Endothelial cell of umbilical vein (primary cell): ENCODE results near the gene PLEKHG4B. TPM values are rescaled to one million over a fixed set of nuclear protein-coding genes. Genes with fewer than 3 reads are reported as not detected.
A peak's percentile ranks its signal among the peaks of the same experiment; 100 is the strongest.

Experiments used
- BruUV-seq: library from RNA; stranded (reverse); fragments of 400-500 nt; replicated peaks from 2 replicates; lab custom pipeline; 2021; lab: Mats Ljungman, UMichigan
- CTCF ChIA-PET: fragments of 300-600, 350-600 bp; sonication (Branson Sonifier 250); formaldehyde crosslinking; loops from one replicate; lab custom pipeline; 2021; ENCODE audit warnings: antibody characterized with exemption, inconsistent platforms; lab: Charles Lee
- POLR2A ChIA-PET: fragments of 300-600, 350-600 bp; sonication (Branson Sonifier 250); formaldehyde crosslinking; loops from one replicate; lab custom pipeline; 2021; ENCODE audit warnings: antibody characterized with exemption, inconsistent platforms; lab: Charles Lee
- DNase-seq: peaks from one replicate; pipeline ENCODE4 v3.0.0-alpha.2; 2011; ENCODE audit warnings: low read depth, low spot score
- FAIRE-seq: peaks from 2 replicates; lab custom pipeline; 2011; peaks lifted over from hg19 to GRCh38; lab: Jason Lieb, UNC
- H2AFZ ChIP-seq: 2 replicates; pipeline ENCODE4 v1.6.0; 2012; ENCODE audit warnings: low read depth, low read length, control low read depth, inconsistent platforms
- H3K27ac ChIP-seq: 2 replicates; pipeline ENCODE4 v1.5.1; 2011; ENCODE audit warnings: low read depth, mild to moderate bottlenecking, control low read depth, low read length, moderate library complexity; ENCODE audit not compliant: insufficient read depth
- H3K27me3 ChIP-seq, 2 experiments: 2 replicates each; pipeline versions ENCODE4 v1.6.0 to v1.6.1; 2011; ENCODE audit warnings: low read length in 2 of 2, mixed read lengths in 1 of 2; ENCODE audit not compliant: control insufficient read depth in 2 of 2, insufficient read depth in 2 of 2
- H3K36me3 ChIP-seq, 2 experiments: 2 replicates in 1 of 2; 3 replicates in 1 of 2; pipeline ENCODE4 v1.5.1; 2011; ENCODE audit warnings: low read length in 2 of 2, mild to moderate bottlenecking in 1 of 2, moderate library complexity in 1 of 2; ENCODE audit not compliant: control insufficient read depth in 2 of 2, insufficient read depth in 2 of 2; ENCODE audit errors: extremely low read depth in 1 of 2
- H3K4me1 ChIP-seq: 3 replicates; pipeline ENCODE4 v1.5.1; 2011; ENCODE audit warnings: mild to moderate bottlenecking, low read length; ENCODE audit not compliant: control insufficient read depth, insufficient read depth; ENCODE audit errors: extremely low read depth
- H3K4me2 ChIP-seq: 2 replicates; pipeline ENCODE4 v1.6.1; 2011; ENCODE audit warnings: low read length, control low read depth, mixed read lengths; ENCODE audit not compliant: insufficient read depth
- H3K4me3 ChIP-seq, 3 experiments: fragments of 200-600 bp in 1 of 3; sonication (generic), shearing (Covaris generic) in 1 of 3; replicated peaks in 1 of 3; 2 replicates each; pipeline ENCODE4 v1.5.1; 2011 to 2016; ENCODE audit warnings: control low read depth in 3 of 3, low read length in 3 of 3, mild to moderate bottlenecking in 2 of 3, inconsistent platforms in 1 of 3, low read depth in 1 of 3, moderate library complexity in 1 of 3; ENCODE audit not compliant: insufficient read depth in 1 of 3
- H3K79me2 ChIP-seq: 2 replicates; pipeline ENCODE4 v1.6.0; 2012; ENCODE audit warnings: low read length, inconsistent platforms; ENCODE audit not compliant: control insufficient read depth, insufficient read depth
- H3K9ac ChIP-seq: replicated peaks from 2 replicates; pipeline ENCODE3; 2011; ENCODE audit warnings: low read length, control low read depth; ENCODE audit not compliant: insufficient read depth; ENCODE audit errors: extremely low read depth
- H3K9me1 ChIP-seq: replicated peaks from 3 replicates; pipeline ENCODE4 v1.6.0; 2011; ENCODE audit warnings: mild to moderate bottlenecking, low read length; ENCODE audit not compliant: control insufficient read depth, insufficient read depth; ENCODE audit errors: extremely low read depth
- H3K9me3 ChIP-seq: replicated peaks from 2 replicates; pipeline ENCODE4 v1.5.1; 2012; ENCODE audit warnings: low read length, inconsistent platforms; ENCODE audit not compliant: control insufficient read depth, insufficient read depth
- H4K20me1 ChIP-seq: replicated peaks from 2 replicates; pipeline ENCODE3; 2011; ENCODE audit warnings: mild to moderate bottlenecking, low read length; ENCODE audit not compliant: control insufficient read depth, insufficient read depth; ENCODE audit errors: extremely low read depth
- EZH2 ChIP-seq: IDR thresholded peaks from 2 replicates; pipeline ENCODE4 v1.6.1; 2012; ENCODE audit warnings: borderline replicate concordance, low read depth, mild to moderate bottlenecking, moderate library complexity, low read length, inconsistent platforms; ENCODE audit not compliant: severe bottlenecking
- FOS ChIP-seq: IDR thresholded peaks from 2 replicates; pipeline ENCODE4 v1.6.1; 2011; ENCODE audit warnings: mild to moderate bottlenecking, low read length, moderate library complexity, borderline replicate concordance; ENCODE audit not compliant: insufficient read depth
- GATA2 ChIP-seq: IDR thresholded peaks from 2 replicates; pipeline ENCODE4 v1.7.0; 2011; ENCODE audit warnings: low read depth, mild to moderate bottlenecking, moderate library complexity, mixed read lengths, low read length; ENCODE audit not compliant: insufficient read length, insufficient read depth
- JUN ChIP-seq: IDR thresholded peaks from 2 replicates; pipeline ENCODE4 v1.6.1; 2011; ENCODE audit warnings: borderline replicate concordance, low read depth; ENCODE audit not compliant: insufficient read length, insufficient read depth
- MYC ChIP-seq: IDR thresholded peaks from one replicate; pipeline ENCODE4 v1.6.1; 2011; ENCODE audit warnings: mild to moderate bottlenecking, low read depth, low read length
- POLR2A ChIP-seq: IDR thresholded peaks from 2 replicates; pipeline ENCODE4 v1.6.1; 2012; ENCODE audit warnings: low read depth, mild to moderate bottlenecking, control low read depth, low read length
- POLR2AphosphoS5 ChIP-seq: IDR thresholded peaks from 2 replicates; pipeline ENCODE4 v1.6.1; 2012; ENCODE audit warnings: low read depth, mild to moderate bottlenecking, control low read depth, low read length, moderate library complexity; ENCODE audit not compliant: insufficient read depth
- dilution Hi-C: fragments of 300-500 bp; cut with MboI; formaldehyde crosslinking; loops from one replicate; pipeline ENCODE4 v1.15.0; 2019; ENCODE audit warnings: low sequenced_read_pairs; ENCODE audit not compliant: extremely low pct_ligation_motif_present
- intact Hi-C: fragments of 100-400 bp; cut with micrococcal nuclease; formaldehyde crosslinking; loops from one replicate; pipeline ENCODE4 v1.10.0; 2022
- polyA plus RNA-seq, 4 experiments: library from polyadenylated mRNA; depleted of rRNA in 3 of 4; stranded (reverse) in 3 of 4; unstranded in 1 of 4; fragments of >200 nt; gene quantifications; 2 replicates each; pipeline versions ENCODE4 v1.2.1 to v1.2.3, GENCODE V29; 2011 to 2012; ENCODE audit warnings: missing spikeins in 1 of 4
- total RNA-seq: library from RNA; stranded (reverse); gene quantifications from 2 replicates; pipeline ENCODE4 v1.2.3, GENCODE V29; 2021
- TF ChIP-seq, protein P1 (sequence below), 2 donors: IDR thresholded peaks; 1 replicate in 1 of 2; 2 replicates in 1 of 2; pipeline ENCODE4 v1.5.1; 2011; ENCODE audit warnings: low read length in 2 of 2, mild to moderate bottlenecking in 2 of 2, moderate library complexity in 2 of 2, control low read depth in 1 of 2, inconsistent platforms in 1 of 2, low read depth in 1 of 2; ENCODE audit not compliant: insufficient read depth in 1 of 2; ENCODE audit errors: extremely low read depth in 1 of 2
- TF ChIP-seq, protein P2 (sequence below): IDR thresholded peaks from 2 replicates; pipeline ENCODE4 v1.6.1; 2011; ENCODE audit not compliant: insufficient read depth, insufficient read length

PLEKHG4B gene
- total and polyA plus RNA-seq, 2 donors (not counting 3 experiments of a cell fraction or from before 2014, with no cell fraction given) = not detected

- DNase-seq (no peak), FAIRE-seq (no peak)
- no peaks in the 10 kb centered on the region for H3K79me2 ChIP-seq
- no peaks in the 10 kb centered on the region for H3K36me3 ChIP-seq
- TF ChIP-seq, protein P1, sequence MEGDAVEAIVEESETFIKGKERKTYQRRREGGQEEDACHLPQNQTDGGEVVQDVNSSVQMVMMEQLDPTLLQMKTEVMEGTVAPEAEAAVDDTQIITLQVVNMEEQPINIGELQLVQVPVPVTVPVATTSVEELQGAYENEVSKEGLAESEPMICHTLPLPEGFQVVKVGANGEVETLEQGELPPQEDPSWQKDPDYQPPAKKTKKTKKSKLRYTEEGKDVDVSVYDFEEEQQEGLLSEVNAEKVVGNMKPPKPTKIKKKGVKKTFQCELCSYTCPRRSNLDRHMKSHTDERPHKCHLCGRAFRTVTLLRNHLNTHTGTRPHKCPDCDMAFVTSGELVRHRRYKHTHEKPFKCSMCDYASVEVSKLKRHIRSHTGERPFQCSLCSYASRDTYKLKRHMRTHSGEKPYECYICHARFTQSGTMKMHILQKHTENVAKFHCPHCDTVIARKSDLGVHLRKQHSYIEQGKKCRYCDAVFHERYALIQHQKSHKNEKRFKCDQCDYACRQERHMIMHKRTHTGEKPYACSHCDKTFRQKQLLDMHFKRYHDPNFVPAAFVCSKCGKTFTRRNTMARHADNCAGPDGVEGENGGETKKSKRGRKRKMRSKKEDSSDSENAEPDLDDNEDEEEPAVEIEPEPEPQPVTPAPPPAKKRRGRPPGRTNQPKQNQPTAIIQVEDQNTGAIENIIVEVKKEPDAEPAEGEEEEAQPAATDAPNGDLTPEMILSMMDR (IDR thresholded peaks at IDR 0.05; ENCODE audit: extremely low read depth in 1 of 2, insufficient read depth in 1 of 2, low read depth in 1 of 2, low read length in 2 of 2) = no peak
- TF ChIP-seq JUN = no peak
- no peak for TF ChIP-seq MYC
- no peak for TF ChIP-seq POLR2A
- no peak for TF ChIP-seq FOS
- TF ChIP-seq GATA2 = no peak
- no peak for TF ChIP-seq EZH2
- no peak for TF ChIP-seq POLR2AphosphoS5
- TF ChIP-seq, protein P2, sequence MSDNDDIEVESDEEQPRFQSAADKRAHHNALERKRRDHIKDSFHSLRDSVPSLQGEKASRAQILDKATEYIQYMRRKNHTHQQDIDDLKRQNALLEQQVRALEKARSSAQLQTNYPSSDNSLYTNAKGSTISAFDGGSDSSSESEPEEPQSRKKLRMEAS = no peak
- no peak overlapping the region for H3K4me3 ChIP-seq
- dilution Hi-C loops = no loop called here
- no peak overlapping the region for H3K27ac ChIP-seq
- no TSS peak for BruUV-seq
- intact Hi-C loops = loop anchor here (1.0 to 5.0 kb wide), 5 partner anchors 31 to 243 kb away; partner anchors contain the start of genes AHRR and PDCD6
- ChIA-PET POLR2A (interaction anchor here (0.9 to 2.0 kb wide), 3 partner anchors 30 to 83 kb away, joined by 3 to 4 read pairs (median 3); partner anchors contain the start of genes CCDC127 and SDHA), CTCF (interaction anchor here (0.7 to 2.4 kb wide), 33 partner anchors 7 to 264 kb away, joined by 3 to 36 read pairs (median 4); partner anchors contain the start of genes AHRR, CCDC127, PDCD6 and SDHA)
- peaks cover 5 to 8% of the 10 kb centered on the region in 2 experiments for H3K27me3 ChIP-seq
- H4K20me1 ChIP-seq = no peaks in the 10 kb centered on the region
- no peaks in the 10 kb centered on the region for H3K9me1 ChIP-seq
- H3K4me2 ChIP-seq = no peak overlapping the region
- H3K9me3 ChIP-seq = no peaks in the 10 kb centered on the region
- H3K9ac ChIP-seq = no peak overlapping the region
- peak overlapping the region; percentile 1 for H2AFZ ChIP-seq
- no peaks in the 10 kb centered on the region for H3K4me1 ChIP-seq
These were observed 95.9 kb downstream of the PLEKHG4B start for GRCh38 chr5:187617-188451.
